CD4-positive, alpha-beta T cell treated with Interleukin-4 for 1 hour (primary cell): ENCODE data around the gene ACOT7.
"Not testable (repeated sequence)": the region's sequence is repeated elsewhere in the genome, so short reads cannot be mapped to it uniquely, and the experiment has no call there.

Experiments used
- DNase-seq, 2 donors: peaks; one replicate each; pipeline ENCODE4 v3.0.0-alpha.2; 2020 to 2022

Gene ACOT7

DNA sequence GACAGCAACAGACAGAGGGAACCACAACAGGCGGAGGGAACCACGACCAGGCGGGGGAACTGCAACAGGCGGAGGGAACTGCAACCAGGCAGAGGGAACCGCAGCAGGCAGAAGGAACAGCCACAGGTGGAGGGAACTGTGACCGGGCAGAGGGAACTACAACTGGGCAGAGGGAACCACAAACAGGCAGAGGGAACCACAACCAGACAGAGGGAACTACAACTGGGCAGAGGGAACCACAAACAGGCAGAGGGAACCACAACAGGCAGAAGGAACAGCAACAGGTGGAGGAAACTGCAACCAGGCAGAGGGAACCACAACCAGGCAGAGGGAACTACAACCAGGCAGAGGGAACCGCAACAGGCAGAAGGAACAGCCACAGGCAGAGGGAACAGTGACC, 85.9 kb downstream of the ACOT7 start:
- not testable (repeated sequence) for DNase-seq

- no peak for DNase-seq
These were observed 86.5 kb downstream of the ACOT7 start for GRCh38 chr1:6307099-6307498.

DNA sequence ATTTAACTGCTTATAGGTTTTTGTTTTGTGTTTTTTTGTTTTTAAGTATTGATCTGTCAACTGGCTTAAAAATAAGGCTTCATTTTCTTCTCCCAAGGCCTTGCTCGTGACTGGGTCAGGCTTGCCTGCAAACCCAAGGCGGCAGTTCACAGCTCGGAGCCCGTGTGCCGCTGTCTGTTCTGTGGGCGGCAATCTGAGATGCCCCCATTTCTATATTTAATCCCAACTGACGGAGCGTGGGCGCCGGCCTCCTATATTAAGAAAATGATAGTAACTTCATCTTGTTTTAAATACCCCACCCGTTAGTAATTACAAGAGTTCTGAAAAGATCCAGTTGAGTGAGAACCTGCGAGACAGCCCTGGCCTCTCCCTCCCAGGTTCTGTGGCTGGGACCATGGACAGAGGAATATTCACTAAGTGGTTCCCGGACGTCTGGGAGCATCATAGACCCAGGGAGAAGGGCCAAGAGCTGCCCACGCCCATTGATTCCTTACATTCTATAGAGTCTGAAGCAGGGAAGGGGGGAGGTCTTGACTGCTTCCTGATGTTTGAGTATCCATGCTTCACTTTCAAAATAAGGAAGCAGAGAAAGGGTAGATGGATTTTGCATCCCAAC, 90.1 kb downstream of the ACOT7 start:
- DNase-seq = no peak

DNA sequence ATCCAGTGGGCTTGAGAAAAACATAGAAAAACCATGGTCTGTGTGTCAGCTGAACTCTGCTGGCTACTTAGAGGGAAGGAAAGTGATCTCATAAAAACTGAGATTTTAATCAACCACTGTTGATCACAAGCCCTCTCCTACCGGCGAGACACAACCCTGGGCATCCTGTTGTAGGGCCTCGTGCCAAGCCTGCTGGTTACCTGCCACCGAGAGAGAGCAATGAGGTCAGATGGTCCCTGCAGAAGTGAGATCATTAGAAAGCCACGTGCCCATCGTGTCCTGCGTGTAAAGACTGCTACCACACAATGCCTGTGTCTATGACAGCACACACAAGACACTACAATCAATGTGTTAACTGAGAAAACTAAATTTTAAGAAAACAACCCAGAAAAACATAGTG, 91.0 kb downstream of the ACOT7 start:
- DNase-seq = no peak

DNA sequence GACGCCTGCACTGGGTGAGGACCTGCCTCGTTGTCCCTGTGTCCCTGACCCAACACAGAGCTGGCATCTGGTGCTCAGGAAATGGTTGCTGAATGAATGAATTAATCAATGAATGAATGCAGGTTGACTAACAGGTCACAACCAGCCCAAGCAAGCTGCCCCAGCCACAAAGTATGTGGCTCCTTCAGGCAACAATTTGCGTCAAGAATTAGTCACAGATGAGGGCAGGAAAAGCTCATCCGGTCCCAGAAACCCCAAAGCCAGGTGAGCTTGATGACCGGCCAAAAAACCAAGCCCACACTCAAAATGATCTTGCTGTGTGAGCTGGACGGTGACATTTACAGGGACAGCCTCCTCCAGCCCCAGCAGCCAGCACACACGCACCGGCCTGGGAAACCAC, 92.0 kb downstream of the ACOT7 start:
- DNase-seq = no peak

- DNase-seq = no peak
These were observed 93.1 kb downstream of the ACOT7 start for GRCh38 chr1:6300342-6301048.

GRCh38 chr1:6299557-6300165, 93.9 kb downstream of the ACOT7 start:
- no peak for DNase-seq

GRCh38 chr1:6298940-6299465, 94.6 kb downstream of the ACOT7 start:
- no peak for DNase-seq

DNA sequence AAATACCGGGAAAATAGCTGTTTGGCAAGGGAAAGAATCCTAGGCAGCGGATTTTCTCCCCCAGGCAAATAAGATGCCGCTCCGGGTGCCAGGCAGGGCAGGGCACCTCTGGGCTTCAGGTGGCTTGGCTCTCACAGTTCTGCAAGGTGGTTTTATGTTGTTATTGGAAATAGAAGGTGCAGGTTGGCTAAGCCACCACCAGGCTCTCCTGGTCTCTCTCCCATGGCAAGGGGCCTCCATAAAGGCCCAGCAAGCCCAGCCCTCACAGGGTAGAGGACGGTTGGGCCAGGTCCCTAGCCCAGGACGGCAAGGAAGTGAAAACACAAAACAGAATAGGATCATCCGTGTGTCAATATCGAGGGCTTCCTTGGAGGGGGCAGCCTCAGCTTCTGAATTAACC, 95.0 kb downstream of the ACOT7 start:
- DNase-seq = no peak

- no peak for DNase-seq
These were observed 97.7 kb downstream of the ACOT7 start for GRCh38 chr1:6295910-6296309.

- peak in 1 of 2 donors; percentile 10 for DNase-seq
These were observed 98.5 kb downstream of the ACOT7 start for GRCh38 chr1:6294890-6295556.

GRCh38 chr1:6294080-6294889, 99.3 kb downstream of the ACOT7 start:
- peak in 1 of 2 donors; percentile 17 for DNase-seq

GRCh38 chr1:6292102-6292501, 101.5 kb downstream of the ACOT7 start:
- no peak for DNase-seq

- DNase-seq = no peak
These were observed 104.9 kb downstream of the ACOT7 start for GRCh38 chr1:6288665-6289064.

DNA sequence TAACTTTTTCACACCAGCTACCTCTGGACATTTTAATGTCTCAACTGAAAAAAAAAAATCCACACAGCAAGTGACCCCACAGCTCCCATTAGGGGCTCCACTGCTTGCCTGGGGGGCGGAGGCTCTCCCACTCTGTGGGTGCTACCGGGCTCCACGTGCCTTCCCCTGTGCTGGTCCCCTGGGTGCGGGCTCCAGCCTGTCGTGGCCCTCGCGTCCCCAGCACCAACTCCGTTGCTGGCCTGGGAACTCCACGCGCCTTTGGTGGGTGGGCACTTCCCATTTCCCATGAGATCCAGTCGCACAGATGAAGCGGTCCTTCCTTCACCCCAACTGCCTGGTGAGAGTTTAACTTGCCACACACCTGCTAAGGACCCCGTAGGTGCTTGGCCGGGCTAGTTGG, 105.5 kb downstream of the ACOT7 start:
- DNase-seq = no peak

GRCh38 chr1:6287431-6287886, 106.1 kb downstream of the ACOT7 start:
- DNase-seq = no peak

- no peak for DNase-seq
These were observed 106.5 kb downstream of the ACOT7 start for GRCh38 chr1:6287029-6287428.

DNA sequence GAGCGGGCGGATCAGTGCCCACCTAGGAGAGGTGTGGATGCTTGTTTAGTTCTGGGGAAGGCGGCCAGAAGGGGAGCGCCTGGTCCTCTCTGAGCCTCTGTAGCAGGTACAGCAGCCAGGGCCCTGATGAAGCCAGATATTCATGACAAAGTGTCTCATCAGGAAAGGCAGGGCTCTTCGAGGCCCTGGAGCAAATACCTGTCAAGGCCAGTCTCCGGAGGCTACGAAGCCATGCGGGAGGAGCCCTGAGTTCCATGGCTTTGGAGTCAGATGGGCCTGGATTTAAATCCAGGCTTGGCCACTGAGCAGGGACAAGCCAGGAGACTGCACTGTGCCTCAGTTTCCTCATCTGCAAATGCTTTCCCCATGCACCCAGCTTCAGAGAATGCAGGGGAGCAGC, 107.3 kb downstream of the ACOT7 start:
- no peak for DNase-seq

DNA sequence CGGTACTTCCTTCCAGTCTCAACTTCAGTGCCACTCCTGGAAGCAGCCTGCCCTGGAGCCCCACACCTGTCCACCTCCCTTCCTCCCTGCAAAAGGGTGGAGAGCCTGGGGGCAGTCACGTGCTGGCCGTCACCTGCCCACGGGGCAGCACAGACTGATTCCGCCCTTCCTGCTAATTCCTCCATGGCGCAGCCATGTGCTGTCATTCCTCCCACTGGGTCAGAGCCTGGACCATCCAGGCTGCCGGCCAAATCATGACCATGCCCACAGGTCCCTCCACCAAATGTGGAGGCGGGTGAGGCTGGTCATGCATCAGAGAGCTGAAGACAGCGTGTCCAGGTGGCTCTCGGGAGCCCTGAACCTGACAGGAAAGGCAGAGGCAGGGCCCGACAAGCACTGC, 108.2 kb downstream of the ACOT7 start:
- DNase-seq = no peak

DNA sequence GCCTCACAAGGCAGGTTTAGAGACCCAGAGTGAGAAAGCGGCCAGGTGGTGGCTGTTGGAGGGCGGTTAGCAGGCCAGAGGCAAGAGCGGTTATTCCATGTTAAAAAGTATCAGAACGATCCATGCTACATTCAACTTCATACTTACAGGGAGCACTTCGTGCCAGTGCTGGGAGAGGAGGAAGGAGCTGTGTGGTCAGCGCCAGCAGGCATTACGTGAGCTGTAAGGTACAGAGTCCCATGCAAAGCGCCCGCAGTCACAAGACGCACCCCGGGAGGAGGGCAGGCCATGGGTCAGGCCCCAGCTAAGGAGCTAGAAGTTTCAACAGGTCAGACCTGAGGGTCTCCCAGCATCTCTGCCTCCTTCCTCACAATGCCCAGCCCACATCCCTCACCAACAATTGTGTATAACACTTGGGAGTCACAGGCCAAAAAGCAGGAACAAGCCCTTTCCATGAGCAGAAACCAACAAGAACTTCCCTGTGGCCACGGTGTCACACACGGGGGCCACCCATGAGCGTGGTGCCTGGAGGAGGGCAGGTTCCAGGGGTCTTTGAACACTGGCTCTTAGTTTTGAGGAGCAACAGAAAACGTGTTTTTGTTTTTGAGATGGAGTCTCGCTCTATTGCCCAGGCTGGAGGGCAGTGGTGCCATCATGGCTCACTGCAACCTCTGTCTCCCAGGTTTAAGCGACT, 110.8 kb downstream of the ACOT7 start:
- no peak for DNase-seq

DNA sequence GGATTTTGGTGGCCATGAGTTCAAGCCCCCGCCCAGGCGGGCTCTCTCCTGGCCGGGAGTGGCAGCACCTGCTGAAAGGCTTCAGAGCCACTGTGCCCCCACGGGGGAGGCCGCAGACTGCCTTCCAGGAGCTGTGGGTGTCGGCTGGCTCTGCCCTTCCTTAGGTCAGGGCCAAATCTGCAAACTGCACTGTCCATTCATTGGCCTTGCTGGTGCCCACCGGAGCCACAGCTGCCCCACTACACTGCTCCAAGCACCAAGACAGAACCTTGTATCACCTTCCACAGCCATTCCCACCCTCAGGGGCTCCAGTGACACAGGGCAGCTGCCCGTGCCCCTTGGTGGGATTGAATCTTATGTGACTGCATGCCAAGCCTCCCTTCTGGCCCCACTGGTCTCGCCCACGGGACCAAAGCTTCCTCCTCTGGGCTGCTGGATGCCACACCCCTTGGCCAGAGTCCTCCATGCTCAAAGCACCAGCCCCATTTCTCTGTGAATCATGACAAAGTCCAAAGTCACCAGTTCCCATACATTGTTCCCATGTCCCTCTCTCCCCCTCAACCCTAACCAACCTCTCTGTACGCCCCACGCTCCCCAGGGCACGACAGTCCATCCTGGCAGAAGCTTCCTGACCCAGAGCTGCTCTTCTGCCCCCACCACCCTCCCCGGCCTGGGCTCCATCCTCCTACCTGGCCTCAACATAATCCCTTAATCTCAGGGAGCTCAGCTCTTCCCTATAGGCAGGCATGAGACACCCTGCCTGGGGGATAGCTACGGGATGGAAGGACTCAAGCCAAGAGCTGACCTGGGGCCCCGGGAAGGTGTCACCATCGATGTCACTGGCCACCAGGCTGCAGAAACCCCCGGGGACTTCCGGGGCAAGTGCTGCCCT, 111.8 kb downstream of the ACOT7 start:
- DNase-seq = no peak
